ENCODE data around the gene ADGRB2. TPM values are rescaled to one million over a fixed set of nuclear protein-coding genes. Genes with fewer than 3 reads are reported as not detected.
A peak's percentile ranks its signal among the peaks of the same experiment; 100 is the strongest.

Gene ADGRB2
- total and polyA plus RNA-seq, 8 donors, result 0.61 to 4.9 (median 1.9) TPM; not detected in 1

- no peaks in the 10 kb centered on the region for H3K36me3 ChIP-seq
- no peaks in the 10 kb centered on the region for H3K9me3 ChIP-seq
- H3K4me1 ChIP-seq, result peaks cover 4 to 15% (median 9%) of the 10 kb centered on the region in 4 donors
- TF ChIP-seq POLR2A (IDR thresholded peaks at IDR 0.05), result no peak
- no peak for TF ChIP-seq CTCF (IDR thresholded peaks at IDR 0.05)
- no peak for TF ChIP-seq POLR2AphosphoS5 (IDR thresholded peaks at IDR 0.05)
- TF ChIP-seq EP300 (IDR thresholded peaks at IDR 0.05), result no peak
- peak in 1 of 2 donors; percentile 20 for DNase-seq
- peaks cover 0 to 20% (median 0%) of the 10 kb centered on the region in 3 donors for H3K27me3 ChIP-seq
- H3K27ac ChIP-seq, result no peak overlapping the region
- intact Hi-C loops (cut with DNase I; ENCODE audit: low total_unique reads), result loop anchor here (5.0 kb wide), 1 partner anchor 126 kb away; no protein-coding TSS in a partner anchor
- WGBS, 5 donors, result 90 to 94% (median 94%) methylated on average over 5 to 6 of the region's 6 CpGs
- no peak overlapping the region for H3K4me3 ChIP-seq
These were observed 28.9 kb upstream of the ADGRB2 start for GRCh38 chr1:31793086-31793485.

- peak in 1 of 2 donors; percentile 16 for DNase-seq
- peaks cover 0 to 15% (median 0%) of the 10 kb centered on the region in 3 donors for H3K27me3 ChIP-seq
- 73 to 84% (median 77%) methylated on average over 3 to 4 of the region's 4 CpGs for WGBS, 5 donors
- H3K36me3 ChIP-seq, result no peaks in the 10 kb centered on the region
- intact Hi-C loops (cut with DNase I; ENCODE audit: low total_unique reads), result loop anchor here (5.0 kb wide), 1 partner anchor 125 kb away; no protein-coding TSS in a partner anchor
- no peak for TF ChIP-seq POLR2A (IDR thresholded peaks at IDR 0.05)
- no peak for TF ChIP-seq EP300 (IDR thresholded peaks at IDR 0.05)
- TF ChIP-seq CTCF (IDR thresholded peaks at IDR 0.05), result no peak
- no peak overlapping the region for H3K4me3 ChIP-seq
- no peak overlapping the region for H3K27ac ChIP-seq
- H3K9me3 ChIP-seq, result no peaks in the 10 kb centered on the region
- H3K4me1 ChIP-seq, result peaks cover 4 to 20% (median 13%) of the 10 kb centered on the region in 4 donors
These were observed 28.4 kb upstream of the ADGRB2 start for GRCh38 chr1:31792541-31792940.

- 84 to 89% (median 87%) methylated on average over 9 to 11 of the region's 11 CpGs for WGBS, 5 donors
- peaks cover 0 to 10% (median 0%) of the 10 kb centered on the region in 3 donors for H3K27me3 ChIP-seq
- no peak overlapping the region for H3K27ac ChIP-seq
- intact Hi-C loops (cut with DNase I; ENCODE audit: low total_unique reads), result loop anchor here (5.0 kb wide), 1 partner anchor 125 kb away; no protein-coding TSS in a partner anchor
- no peak overlapping the region for H3K4me3 ChIP-seq
- H3K4me1 ChIP-seq, result peaks cover 4 to 20% (median 13%) of the 10 kb centered on the region in 4 donors
- TF ChIP-seq EP300 (IDR thresholded peaks at IDR 0.05) (no peak), POLR2AphosphoS5 (IDR thresholded peaks at IDR 0.05) (no peak), CTCF (IDR thresholded peaks at IDR 0.05) (no peak), POLR2A (IDR thresholded peaks at IDR 0.05) (no peak)
- peak in 1 of 2 donors; percentile 8 for DNase-seq
- H3K9me3 ChIP-seq, result no peaks in the 10 kb centered on the region
- no peaks in the 10 kb centered on the region for H3K36me3 ChIP-seq
These were observed 28.0 kb upstream of the ADGRB2 start for GRCh38 chr1:31792116-31792515.

GRCh38 chr1:31791131-31791858, 27.2 kb upstream of the ADGRB2 start:
- intact Hi-C loops (cut with DNase I; ENCODE audit: low total_unique reads), result loop anchor here (5.0 kb wide), 1 partner anchor 124 kb away; no protein-coding TSS in a partner anchor
- Histone ChIP-seq H3K4me1 (peaks cover 4 to 20% (median 13%) of the 10 kb centered on the region in 4 donors), H3K9me3 (no peaks in the 10 kb centered on the region), H3K36me3 (no peaks in the 10 kb centered on the region), H3K4me3 (no peak overlapping the region), H3K27ac (no peak overlapping the region), H3K27me3 (peaks cover 0 to 5% (median 0%) of the 10 kb centered on the region in 3 donors)
- 80 to 89% (median 86%) methylated on average over 11 to 13 of the region's 13 CpGs for WGBS, 5 donors
- TF ChIP-seq POLR2A (IDR thresholded peaks at IDR 0.05) (no peak), POLR2AphosphoS5 (IDR thresholded peaks at IDR 0.05) (no peak), CTCF (IDR thresholded peaks at IDR 0.05) (no peak), EP300 (IDR thresholded peaks at IDR 0.05) (no peak)
- DNase-seq, result no peak
